Measurements from ENCODE around the gene STAT4.

DNA sequence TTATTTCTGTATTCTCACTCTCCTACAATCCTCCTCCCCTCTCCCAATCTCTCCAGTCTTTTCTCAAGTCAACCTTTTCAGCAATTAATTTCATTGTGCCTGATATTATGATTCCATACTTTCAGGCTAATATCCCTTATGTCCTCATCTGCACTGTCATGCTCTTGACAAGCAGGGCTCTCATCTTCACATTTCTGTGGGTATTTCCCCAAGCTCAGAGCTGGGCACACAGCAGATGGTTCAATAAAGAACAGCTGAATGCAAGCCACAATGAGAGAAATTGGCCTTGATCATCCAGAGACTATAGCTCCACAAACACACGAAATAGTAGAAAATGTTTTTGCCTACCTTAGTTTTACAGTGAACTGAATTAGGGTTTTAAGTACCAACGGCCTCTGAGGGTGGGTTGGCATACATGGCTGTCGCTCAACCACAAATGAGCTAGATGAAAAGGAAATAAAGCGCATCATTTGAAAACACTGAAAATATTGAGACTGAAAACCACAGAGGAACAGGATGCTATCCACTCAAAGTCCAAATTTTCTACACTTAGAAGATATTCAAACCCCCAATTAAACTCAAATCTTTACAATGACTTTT, 89.3 kb downstream of the STAT4 start:
- TF ChIP-seq, protein P1, sequence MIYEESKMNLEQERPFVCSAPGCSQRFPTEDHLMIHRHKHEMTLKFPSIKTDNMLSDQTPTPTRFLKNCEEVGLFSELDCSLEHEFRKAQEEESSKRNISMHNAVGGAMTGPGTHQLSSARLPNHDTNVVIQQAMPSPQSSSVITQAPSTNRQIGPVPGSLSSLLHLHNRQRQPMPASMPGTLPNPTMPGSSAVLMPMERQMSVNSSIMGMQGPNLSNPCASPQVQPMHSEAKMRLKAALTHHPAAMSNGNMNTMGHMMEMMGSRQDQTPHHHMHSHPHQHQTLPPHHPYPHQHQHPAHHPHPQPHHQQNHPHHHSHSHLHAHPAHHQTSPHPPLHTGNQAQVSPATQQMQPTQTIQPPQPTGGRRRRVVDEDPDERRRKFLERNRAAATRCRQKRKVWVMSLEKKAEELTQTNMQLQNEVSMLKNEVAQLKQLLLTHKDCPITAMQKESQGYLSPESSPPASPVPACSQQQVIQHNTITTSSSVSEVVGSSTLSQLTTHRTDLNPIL (CRISPR knock-in tag; IDR thresholded peaks at IDR 0.05; ENCODE audit: low read depth) = no peak
- TF ChIP-seq, protein P2, sequence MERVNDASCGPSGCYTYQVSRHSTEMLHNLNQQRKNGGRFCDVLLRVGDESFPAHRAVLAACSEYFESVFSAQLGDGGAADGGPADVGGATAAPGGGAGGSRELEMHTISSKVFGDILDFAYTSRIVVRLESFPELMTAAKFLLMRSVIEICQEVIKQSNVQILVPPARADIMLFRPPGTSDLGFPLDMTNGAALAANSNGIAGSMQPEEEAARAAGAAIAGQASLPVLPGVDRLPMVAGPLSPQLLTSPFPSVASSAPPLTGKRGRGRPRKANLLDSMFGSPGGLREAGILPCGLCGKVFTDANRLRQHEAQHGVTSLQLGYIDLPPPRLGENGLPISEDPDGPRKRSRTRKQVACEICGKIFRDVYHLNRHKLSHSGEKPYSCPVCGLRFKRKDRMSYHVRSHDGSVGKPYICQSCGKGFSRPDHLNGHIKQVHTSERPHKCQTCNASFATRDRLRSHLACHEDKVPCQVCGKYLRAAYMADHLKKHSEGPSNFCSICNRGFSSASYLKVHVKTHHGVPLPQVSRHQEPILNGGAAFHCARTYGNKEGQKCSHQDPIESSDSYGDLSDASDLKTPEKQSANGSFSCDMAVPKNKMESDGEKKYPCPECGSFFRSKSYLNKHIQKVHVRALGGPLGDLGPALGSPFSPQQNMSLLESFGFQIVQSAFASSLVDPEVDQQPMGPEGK (CRISPR knock-in tag; IDR thresholded peaks at IDR 0.05; ENCODE audit: borderline replicate concordance) = no peak
- TF ChIP-seq PPARA (CRISPR knock-in tag; IDR thresholded peaks at IDR 0.05; ENCODE audit: borderline replicate concordance) (no peak), ZFP3 (CRISPR knock-in tag; IDR thresholded peaks at IDR 0.05) (no peak), ARNTL (CRISPR knock-in tag; IDR thresholded peaks at IDR 0.05; ENCODE audit: borderline replicate concordance, low read depth) (no peak), RARB (CRISPR knock-in tag; IDR thresholded peaks at IDR 0.05) (no peak)

Data from SK-N-SH treated with all-trans-retinoic acid at 6 μM for 48 hours (cell line).